ENCODE data around the gene LRBA.

LRBA gene

DNA sequence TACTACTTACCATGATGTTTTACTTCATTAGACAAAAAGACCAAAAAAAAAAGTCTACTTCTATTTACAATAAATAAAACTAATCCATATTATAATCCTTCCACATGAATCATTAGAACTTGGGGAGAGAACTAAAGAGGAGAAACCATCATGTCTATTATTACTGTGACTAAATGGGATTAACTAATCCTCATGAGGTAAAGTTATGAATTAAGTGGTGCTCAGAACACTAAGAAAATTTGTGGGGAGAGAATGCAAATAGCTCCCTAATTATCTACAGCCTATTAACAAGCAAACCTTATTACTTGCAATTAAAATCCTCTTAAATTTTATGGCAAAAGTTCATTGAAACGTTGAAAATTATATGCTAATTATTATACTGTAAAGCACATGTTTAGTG, 364.3 kb downstream of the LRBA start:
- DNase-seq = no peak

DNA sequence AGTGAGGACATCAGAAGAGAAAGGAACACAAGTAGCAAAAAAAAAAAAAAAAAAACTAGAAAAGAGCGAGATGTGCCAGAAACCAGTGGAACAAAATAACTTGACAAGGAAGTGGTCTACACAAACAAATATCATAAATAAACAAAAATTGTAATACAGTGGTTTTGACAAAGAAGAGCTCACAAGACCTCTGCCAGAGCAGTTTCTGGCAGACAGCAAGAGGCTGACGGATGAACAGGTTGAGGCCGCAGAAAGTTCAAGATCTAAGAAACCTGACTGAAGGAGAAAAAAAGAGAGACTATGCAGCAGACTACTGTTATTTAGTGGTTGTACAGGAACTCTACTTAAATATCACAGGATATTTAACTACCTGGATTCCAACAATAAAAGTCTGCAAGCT, 367.0 kb downstream of the LRBA start:
- no peak for DNase-seq

DNA sequence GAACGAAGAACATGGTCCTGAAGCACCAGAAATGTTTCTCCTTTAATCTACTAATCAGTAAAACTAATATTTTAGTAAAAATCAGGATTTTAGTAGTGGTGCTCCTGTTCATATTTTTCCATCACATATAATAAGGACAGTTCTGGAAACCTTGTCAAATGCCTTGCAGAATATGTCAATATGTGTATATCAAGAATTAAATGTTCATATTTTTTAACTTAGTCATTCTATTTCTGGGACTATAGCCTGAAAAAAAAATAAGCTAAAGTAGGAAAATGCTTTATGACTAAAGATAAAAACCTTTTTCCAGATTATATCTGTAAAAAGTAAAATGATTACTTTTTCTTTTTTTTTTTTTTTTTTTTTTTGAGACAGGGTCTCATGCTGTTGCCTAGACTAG, 368.1 kb downstream of the LRBA start:
- DNase-seq = no peak

DNA sequence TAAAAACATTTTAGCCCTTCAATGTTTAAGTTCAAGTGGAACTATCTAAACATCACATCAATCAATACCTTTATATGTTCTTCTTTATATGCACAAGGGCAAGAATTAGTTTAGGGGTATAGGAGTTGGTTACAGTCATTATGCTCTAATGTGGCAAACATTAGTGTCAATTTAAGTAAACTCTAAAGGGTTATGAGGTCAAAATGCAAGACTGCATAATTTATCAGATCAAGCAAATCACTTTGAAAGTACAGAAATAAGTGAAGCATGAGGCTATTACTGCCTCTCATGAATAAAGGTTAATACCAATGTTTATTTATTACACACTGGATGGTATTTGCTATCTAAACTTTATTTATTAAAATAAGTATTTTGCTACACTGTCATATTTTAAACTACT, 373.5 kb downstream of the LRBA start:
- no peak for DNase-seq

DNA sequence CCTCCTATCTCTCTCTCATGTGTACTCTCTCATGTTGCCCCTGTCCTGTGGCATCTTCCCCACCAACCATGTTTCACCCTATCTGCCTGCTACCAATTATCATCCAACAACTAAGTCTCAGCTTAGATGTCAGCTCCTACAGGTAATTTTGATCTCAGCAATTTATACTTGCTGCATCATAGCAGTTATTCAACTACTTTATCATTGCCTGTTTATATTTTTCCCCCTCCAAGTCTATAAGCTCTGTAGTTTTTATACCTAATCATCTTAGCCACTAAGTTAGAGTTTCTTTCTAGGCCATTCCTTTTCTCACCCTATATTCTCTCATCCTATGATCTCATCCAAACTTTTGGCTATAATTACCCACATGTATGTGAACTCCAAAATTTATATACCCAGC, 382.4 kb downstream of the LRBA start:
- DNase-seq = no peak

DNA sequence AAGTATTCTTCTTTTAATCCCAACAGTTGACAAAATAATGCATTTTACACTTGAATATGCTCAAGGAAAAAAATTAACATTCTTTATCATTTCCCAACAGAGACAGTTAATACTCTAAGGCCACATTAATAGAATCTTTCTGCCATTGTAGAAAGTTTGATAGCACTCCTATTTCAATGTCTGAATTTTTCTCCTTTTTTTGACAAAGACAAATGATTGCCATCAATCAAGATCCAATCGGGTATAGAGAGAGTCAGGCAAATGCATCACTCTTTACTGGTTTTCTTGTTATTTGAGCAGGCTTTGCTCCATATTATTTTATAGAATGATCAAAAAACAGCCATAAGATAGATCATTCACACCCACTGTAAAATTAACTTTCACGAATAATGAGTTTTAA, 387.0 kb downstream of the LRBA start:
- DNase-seq = no peak

GRCh38 chr4:150625033-150625432, 390.1 kb downstream of the LRBA start:
- DNase-seq = no peak

DNA sequence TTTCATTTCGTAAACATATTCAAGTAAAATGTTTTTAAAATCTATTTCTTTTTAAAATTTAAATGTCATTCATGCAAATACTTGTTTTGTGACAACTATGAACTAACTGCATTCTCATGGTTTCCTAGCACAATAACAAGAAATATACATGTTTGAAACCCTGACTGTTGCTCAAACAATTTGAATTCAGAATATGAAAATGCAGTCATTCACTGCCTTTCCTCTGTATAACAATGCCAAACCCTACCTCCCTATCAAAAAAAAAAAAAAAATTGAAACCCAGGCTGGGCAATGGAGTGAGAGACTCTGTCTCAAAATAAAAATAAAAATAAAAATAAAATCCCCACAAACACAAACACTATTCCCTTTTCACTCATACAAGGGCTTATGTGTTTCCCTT, 391.0 kb downstream of the LRBA start:
- no peak for DNase-seq

GRCh38 chr4:150619042-150619441, 396.0 kb downstream of the LRBA start:
- no peak for DNase-seq

GRCh38 chr4:150609131-150609530, 406.0 kb downstream of the LRBA start:
- DNase-seq = no peak

- DNase-seq = no peak
Observed at GRCh38 chr4:150600812-150601445, 414.2 kb downstream of the LRBA start.

DNA sequence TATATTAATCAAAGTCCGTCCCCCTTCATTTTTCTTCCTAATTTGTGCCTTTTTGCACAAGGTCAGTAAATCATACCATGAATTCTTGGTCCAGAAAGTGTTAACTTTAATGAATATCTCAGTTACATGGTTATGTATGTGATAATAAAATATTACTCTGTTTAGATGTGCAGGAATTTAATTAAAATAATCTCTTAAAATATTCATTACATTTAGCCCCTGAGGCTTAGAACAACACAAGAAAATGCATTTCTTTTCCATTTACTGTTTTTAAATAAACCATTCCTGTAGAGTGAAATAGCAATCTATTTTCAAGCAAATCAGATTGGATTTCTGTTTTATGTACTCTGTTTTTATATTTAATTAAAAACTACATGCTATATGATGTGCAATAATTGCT, 415.5 kb downstream of the LRBA start:
- DNase-seq = no peak

- DNase-seq = no peak
Observed at GRCh38 chr4:150598909-150599308, 416.2 kb downstream of the LRBA start.

DNA sequence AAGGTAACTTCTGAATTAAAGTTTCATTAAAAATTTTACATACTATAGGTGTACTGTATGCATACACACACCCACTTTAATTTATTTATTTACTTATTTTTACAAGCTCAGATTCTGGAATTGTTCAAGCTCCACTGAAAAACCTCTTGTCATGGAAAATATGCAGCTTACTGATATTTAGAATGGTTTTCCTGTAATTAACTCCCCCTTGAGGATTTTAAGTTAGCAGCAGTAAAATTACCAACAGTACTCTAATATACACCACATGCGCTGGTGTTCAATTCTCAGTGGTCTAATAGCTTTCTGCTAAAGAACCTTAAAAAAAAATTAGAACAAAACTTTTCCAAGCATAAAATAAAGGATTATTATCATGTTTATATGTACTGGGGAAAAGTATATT, 421.1 kb downstream of the LRBA start:
- DNase-seq = no peak

DNA sequence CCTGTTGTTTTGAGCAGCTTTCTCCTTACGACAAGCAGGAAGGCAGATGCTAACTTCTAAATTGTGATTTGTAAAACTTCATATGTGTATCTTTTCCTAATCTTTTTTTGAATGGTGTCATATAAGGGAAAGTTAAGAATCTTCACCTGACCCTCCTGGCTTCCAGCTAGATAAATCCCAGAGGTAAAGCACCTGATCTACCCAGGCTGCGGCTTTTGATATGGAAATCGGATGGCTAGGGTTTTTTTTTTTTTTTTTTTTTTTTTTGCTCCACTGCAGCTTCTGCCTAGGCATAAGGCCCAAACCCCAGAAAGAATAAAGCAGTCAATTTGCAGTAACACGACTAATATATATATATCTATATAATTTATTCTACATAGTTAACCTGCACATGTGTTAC, 423.2 kb downstream of the LRBA start:
- no peak for DNase-seq

DNA sequence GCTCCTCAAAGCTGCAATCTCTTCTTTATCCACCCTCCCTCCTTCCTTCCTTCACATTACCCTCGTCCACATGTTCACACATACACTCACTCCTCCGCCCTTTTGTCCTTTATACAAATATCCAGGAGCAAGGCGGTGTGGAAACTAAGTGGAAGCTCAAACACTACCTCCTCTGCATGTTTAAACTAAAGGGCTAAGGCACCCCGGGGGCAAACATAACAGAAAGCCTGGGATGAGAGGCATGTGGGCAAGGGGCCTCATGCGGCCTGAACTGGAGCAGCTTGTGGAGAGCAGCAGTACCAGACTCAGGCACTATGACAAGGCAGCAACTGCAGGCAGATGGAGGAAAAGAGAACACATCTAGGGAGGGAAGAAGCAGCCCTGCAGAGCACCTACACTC, 423.7 kb downstream of the LRBA start:
- DNase-seq = no peak

GRCh38 chr4:150590631-150591030, 424.5 kb downstream of the LRBA start:
- no peak for DNase-seq

DNA sequence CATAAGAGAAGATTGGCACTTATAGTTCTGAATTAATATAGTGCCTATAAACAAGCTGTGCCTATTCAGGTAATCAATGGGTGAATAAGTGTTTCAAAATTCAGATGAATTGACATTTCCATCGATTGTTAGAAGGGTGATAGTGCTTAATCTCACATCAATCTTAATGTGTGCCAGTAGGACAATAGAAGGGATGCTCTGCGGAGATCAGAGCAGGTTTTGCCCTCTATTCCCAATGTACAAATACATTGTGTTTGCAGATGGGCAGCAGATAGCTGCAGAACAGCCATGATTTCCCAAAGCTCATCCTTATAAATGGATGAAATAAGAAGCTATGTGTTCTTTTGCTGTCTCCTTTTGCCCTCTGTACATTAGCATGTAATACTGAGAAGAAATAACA, 425.9 kb downstream of the LRBA start:
- DNase-seq = no peak

DNA sequence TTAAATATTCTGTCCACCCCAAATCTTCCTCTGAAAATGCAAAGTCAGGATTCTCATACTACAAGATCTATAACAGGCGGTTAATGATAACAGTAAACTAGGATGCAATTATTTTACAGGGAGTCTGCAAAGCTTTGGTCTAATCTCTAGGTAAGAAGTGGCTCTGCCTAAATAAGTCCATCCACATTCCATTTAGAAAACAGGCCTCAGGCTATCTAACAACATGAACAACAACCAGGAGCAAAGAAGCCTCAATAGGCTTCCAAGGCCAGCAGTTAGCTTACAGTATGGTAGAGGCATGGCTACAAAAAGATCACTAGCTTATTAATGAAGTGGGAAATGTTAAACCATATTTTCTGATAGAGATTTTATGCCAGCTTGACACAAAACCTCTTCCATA, 426.8 kb downstream of the LRBA start:
- no peak for DNase-seq

DNA sequence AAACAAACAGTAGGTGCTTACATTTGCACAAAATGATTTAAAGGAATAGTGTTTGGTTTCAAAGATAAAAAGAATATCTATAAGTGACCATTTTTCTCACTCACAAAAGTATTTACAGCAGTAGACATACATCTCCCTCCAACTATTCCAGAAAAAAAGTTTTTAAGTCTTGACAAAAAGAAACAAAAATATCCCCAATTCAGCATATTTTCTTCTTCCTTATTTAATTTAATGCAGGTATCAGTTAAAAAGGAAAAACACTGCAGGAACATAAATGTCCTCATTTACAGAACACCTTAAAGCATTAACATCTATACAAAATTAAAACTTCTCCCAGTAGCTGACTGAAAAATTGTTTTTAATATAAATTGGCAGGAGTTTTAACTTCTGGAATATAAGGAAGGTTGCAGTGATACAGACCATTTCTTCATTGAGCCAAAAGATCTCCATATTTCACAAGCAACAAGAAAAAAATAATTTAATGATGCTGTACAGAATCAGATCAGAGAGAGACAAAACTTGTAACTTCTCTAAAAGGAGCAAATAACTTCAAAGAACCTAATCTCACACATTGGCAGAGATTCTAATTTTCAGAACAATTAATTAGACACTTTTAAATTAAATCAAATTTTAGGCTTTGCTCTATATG, 428.8 kb downstream of the LRBA start:
- no peak for DNase-seq

- DNase-seq = no peak
Observed at GRCh38 chr4:150585611-150586010, 429.5 kb downstream of the LRBA start.

DNA sequence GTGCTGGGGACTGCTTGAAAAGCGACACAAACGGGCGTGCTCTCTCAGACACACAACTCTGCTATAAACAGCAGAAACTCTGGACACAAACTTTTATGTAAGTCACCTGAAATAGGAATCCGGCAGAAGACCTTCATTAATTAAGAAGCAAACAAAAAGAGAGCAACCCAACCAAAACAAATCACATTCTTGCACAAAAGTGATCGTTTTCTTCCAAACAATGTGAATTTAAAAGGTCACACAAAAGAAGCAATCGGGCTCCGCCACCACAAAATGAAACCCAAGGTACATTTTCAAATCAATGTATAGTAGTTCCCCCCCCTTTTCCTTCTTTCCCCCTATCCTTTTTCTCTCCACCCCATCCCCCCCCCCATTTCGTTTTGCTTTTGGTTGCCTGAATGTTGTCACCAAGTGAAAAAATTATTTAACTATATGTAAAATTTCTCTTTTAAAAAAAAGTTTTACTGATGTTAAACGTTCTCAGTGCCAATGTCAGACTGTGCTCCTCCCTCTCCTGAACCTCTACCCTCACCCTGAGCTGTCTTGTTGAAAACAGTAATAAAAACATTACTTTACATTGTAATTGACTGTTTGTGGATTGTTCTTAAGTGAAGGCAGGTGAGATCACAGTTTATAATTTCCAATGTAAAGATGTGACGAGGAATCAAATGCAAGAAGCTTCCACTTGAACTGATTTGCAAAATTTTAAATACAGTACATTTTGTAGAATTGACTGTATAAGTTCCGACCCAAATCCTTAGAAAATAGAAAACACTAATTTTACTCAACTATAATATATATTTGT, 430.8 kb downstream of the LRBA start:
- DNase-seq = no peak

DNA sequence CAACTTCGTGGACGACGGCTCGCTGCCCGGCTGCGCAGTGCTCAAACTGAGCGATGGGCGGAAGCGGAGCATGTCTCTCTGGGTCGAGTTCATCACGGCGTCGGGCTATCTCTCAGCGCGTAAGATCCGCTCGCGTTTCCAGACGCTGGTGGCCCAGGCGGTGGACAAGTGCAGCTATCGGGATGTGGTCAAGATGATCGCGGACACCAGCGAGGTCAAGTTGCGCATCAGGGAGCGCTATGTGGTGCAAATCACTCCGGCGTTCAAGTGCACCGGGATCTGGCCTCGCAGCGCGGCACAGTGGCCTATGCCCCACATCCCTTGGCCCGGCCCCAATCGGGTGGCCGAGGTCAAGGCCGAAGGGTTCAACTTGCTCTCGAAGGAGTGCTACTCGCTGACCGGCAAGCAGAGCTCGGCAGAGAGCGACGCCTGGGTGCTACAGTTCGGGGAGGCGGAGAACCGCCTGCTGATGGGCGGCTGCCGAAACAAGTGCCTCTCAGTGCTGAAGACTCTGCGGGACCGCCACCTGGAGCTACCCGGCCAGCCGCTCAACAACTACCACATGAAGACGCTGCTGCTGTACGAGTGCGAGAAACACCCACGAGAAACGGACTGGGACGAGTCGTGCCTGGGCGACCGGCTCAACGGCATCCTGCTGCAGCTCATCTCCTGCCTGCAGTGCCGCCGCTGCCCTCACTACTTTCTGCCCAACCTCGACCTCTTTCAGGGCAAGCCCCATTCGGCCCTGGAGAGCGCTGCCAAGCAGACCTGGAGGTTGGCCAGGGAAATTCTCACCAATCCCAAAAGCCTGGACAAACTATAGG, 431.6 kb downstream of the LRBA start:
- no peak for DNase-seq
